Adrenal gland (tissue), 5 donors: Measurements from ENCODE around the gene SLC22A4.

Experiments used
- CTCF ChIP-seq, 6 experiments: fragments of 450-650 bp in 4 of 6; fragments of 200-600 bp in 2 of 6; sonication (generic) in 1 of 6; IDR thresholded peaks; 1 replicate in 5 of 6; 2 replicates in 1 of 6; pipeline versions ENCODE4 v1.5.1 to v1.8.0; 2016 to 2021; ENCODE audit warnings: antibody characterized with exemption in 6 of 6, mild to moderate bottlenecking in 2 of 6, moderate library complexity in 1 of 6
- POLR2A ChIP-seq, 2 donors: fragments of 450-650 bp; IDR thresholded peaks; one replicate each; pipeline ENCODE4 v1.6.1; 2017; ENCODE audit warnings: antibody characterized with exemption in 2 of 2, mild to moderate bottlenecking in 2 of 2, moderate library complexity in 1 of 2
- donor health status: DM: no; HTN: no; CAD: no.

DNA sequence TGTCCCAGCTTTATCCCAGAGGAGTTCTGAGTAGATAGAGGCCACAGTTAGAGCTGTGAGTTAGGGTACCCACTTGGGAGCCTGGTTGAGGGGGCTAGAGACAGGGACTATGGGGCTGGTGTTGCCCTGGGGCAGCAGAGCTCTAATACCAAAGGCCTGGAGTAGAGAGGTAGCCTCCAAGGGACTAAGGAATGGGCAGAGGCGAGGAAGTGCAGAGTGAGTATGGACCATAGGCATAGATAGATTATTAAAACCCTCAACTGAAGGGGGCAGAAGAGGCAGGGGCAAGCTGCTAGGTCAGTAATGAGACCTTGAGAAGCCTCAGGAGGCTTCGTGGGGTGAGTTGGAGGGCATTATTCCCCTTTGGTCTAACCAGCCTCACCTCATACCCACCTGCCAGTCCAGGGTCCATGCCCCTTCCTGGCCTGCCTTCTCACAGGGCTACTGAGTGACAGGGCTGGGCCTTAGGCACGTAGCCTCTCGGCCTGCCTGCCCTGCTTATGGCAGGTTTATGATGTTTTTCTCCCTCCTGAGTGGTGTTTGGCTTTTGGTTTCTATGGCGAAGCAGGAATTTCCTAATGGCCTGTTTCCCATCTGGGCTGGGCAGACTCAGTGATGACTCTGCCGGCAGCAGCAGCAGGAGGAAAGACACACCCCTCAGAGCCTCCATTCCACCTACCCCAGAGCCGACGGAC, 28.7 kb upstream of the SLC22A4 start:
- no peak for TF ChIP-seq CTCF (IDR thresholded peaks at IDR 0.05)
- TF ChIP-seq POLR2A (IDR thresholded peaks at IDR 0.05) = no peak
